Activated CD4-positive, CD25-positive, alpha-beta regulatory T cell treated with anti-CD3 and anti-CD28 coated beads, Interleukin-2, amount 50 U/mL, for 16 hours (primary cell): ENCODE measurements around the gene PARD3.
"Not testable (repeated sequence)": the region's sequence is repeated elsewhere in the genome, so short reads cannot be mapped to it uniquely, and the experiment has no call there.

Experiments
- DNase-seq: peaks from one replicate; pipeline ENCODE4 v3.0.0-alpha.2; 2020; ENCODE audit warnings: low read depth, low spot score

The PARD3 gene

GRCh38 chr10:34078745-34079470 lies 736.2 kb downstream of the PARD3 start:
- DNase-seq = no peak

- DNase-seq = no peak
Measured at GRCh38 chr10:34078017-34078744, 736.9 kb downstream of the PARD3 start.

- no peak for DNase-seq
Measured at GRCh38 chr10:34076443-34076842, 738.7 kb downstream of the PARD3 start.

GRCh38 chr10:34075254-34075926 lies 739.7 kb downstream of the PARD3 start:
- no peak for DNase-seq

GRCh38 chr10:34074051-34074450 lies 741.0 kb downstream of the PARD3 start:
- no peak for DNase-seq

- not testable (repeated sequence) for DNase-seq
Measured at GRCh38 chr10:34067741-34068140, 747.4 kb downstream of the PARD3 start.

- DNase-seq = no peak
Measured at GRCh38 chr10:34063592-34063991, 751.5 kb downstream of the PARD3 start.

GRCh38 chr10:34061841-34062240 lies 753.3 kb downstream of the PARD3 start:
- no peak for DNase-seq
